ENCODE measurements around the gene SLC25A24.

DNA sequence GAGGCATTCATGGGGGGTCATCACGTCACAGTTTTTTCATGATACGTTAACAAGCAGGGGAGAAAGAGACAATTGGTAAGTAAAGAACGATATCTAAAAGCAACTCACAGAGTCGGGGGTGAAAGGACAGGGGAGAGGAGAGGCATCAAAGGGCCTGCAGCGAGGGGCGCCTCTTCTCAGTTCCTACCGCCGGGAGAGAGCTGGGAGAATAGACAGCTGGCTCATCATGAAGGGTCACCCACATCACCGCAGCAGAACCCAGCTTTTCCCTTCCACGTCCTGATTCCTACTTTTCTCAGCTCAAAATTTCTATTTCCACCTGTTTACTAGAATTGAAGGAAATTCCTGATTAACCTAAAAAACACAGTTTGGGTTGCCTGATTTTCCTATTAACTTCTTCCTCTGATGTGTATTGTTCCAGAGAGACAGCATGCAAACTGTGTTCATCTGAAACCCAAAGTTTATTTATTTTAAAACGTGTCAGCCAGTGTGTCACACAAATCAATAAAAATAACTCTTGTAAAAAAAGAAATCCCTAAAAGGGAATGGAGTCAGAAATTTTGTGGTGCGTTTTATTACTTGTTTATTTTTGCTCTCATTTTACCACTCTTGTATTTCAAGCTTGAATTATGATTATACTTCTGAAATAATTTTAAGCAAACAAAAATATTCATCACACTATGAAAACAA lies 75.4 kb downstream of the SLC25A24 start:
- TF ChIP-seq, protein P1, sequence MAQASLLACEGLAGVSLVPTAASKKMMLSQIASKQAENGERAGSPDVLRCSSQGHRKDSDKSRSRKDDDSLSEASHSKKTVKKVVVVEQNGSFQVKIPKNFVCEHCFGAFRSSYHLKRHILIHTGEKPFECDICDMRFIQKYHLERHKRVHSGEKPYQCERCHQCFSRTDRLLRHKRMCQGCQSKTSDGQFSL (CRISPR knock-in tag; IDR thresholded peaks at IDR 0.05): no peak
- TF ChIP-seq, protein P1 (tag; IDR thresholded peaks at IDR 0.05): no peak
- TF ChIP-seq SMARCA4 (IDR thresholded peaks at IDR 0.05): no peak
- no peak for TF ChIP-seq POLR2AphosphoS5 (IDR thresholded peaks at IDR 0.05; ENCODE audit: control insufficient read depth, insufficient read depth, low read depth, low read length)
- TF ChIP-seq MEF2A (IDR thresholded peaks at IDR 0.05; ENCODE audit: control insufficient read depth, low read depth, low read length): no peak

All from K562 (cell line).